H1 (cell line): ENCODE results near the gene PLCB1. TPM values are rescaled to one million over a fixed set of nuclear protein-coding genes. Genes with fewer than 3 reads are reported as not detected.

Experiments
- CTCF ChIA-PET: fragments of 300-600 bp; sonication (Branson Sonifier 250); formaldehyde crosslinking; loops from one replicate; lab custom pipeline; 2021; ENCODE audit not compliant: partially characterized antibody; lab: Charles Lee
- POLR2A ChIA-PET: fragments of 300-600 bp; sonication (Branson Sonifier 250); formaldehyde crosslinking; loops from one replicate; lab custom pipeline; 2021; ENCODE audit warnings: inconsistent platforms; ENCODE audit not compliant: partially characterized antibody; lab: Charles Lee
- DNase-seq, 2 experiments: peaks; one replicate each; pipeline versions ENCODE4 v3.0.0 to v3.0.0-alpha.2; 2010 to 2022; ENCODE audit warnings: low spot score in 2 of 2, low read depth in 1 of 2, mixed read lengths in 1 of 2
- FAIRE-seq: peaks from 2 replicates; lab custom pipeline; 2011; peaks lifted over from hg19 to GRCh38; lab: Jason Lieb, UNC
- H2AFZ ChIP-seq: 2 replicates; pipeline ENCODE4 v1.8.1; 2012; ENCODE audit warnings: low read length, inconsistent platforms
- H2AK5ac ChIP-seq: 2 replicates; pipeline ENCODE4 v1.6.1; 2013; ENCODE audit warnings: low read depth, low read length
- H2BK120ac ChIP-seq: replicated peaks from 2 replicates; pipeline ENCODE3; 2013; ENCODE audit warnings: low read depth, low read length, inconsistent platforms
- H2BK12ac ChIP-seq: 2 replicates; pipeline ENCODE4 v1.6.1; 2013; ENCODE audit warnings: low read depth, low read length
- H2BK15ac ChIP-seq: 2 replicates; pipeline ENCODE4 v1.6.1; 2013; ENCODE audit warnings: low read length
- H2BK20ac ChIP-seq: 2 replicates; pipeline ENCODE4 v1.6.1; 2013; ENCODE audit warnings: low read length
- H2BK5ac ChIP-seq: 2 replicates; pipeline ENCODE4 v1.6.1; 2013; ENCODE audit warnings: low read depth, low read length
- H3K14ac ChIP-seq: 2 replicates; pipeline ENCODE4 v1.6.1; 2013; ENCODE audit warnings: inconsistent platforms; ENCODE audit not compliant: insufficient read length
- H3K18ac ChIP-seq: 2 replicates; pipeline ENCODE4 v1.6.1; 2013; ENCODE audit warnings: low read length; ENCODE audit errors: extremely low read depth
- H3K23ac ChIP-seq: 2 replicates; pipeline ENCODE4 v1.6.1; 2013; ENCODE audit warnings: inconsistent platforms; ENCODE audit not compliant: insufficient read length
- H3K23me2 ChIP-seq: 2 replicates; pipeline ENCODE4 v1.6.1; 2013; ENCODE audit warnings: low read depth, low read length
- H3K27ac ChIP-seq: 2 replicates; pipeline ENCODE4 v1.6.1; 2011; ENCODE audit warnings: low read depth, low read length, inconsistent platforms
- H3K27me3 ChIP-seq, 4 experiments: replicated peaks in 1 of 4; 1 replicate in 1 of 4; 2 replicates in 3 of 4; pipeline versions ENCODE4 v1.6.1 to v1.8.1; 2011 to 2013; ENCODE audit warnings: low read length in 3 of 4, mild to moderate bottlenecking in 3 of 4, inconsistent platforms in 2 of 4, mixed read lengths in 2 of 4, moderate library complexity in 1 of 4; ENCODE audit not compliant: control insufficient read depth in 3 of 4, insufficient read depth in 3 of 4; ENCODE audit errors: extremely low read depth in 1 of 4
- H3K36me3 ChIP-seq, 4 experiments: 2 replicates each; pipeline versions ENCODE4 v1.6.1 to v1.8.1; 2011 to 2013; ENCODE audit warnings: mild to moderate bottlenecking in 4 of 4, low read length in 3 of 4, moderate library complexity in 2 of 4, control low read depth in 1 of 4, inconsistent platforms in 1 of 4; ENCODE audit not compliant: insufficient read depth in 4 of 4, control insufficient read depth in 2 of 4
- H3K4ac ChIP-seq: replicated peaks from 2 replicates; pipeline ENCODE3; 2013; ENCODE audit warnings: low read length, low read depth, mixed read lengths, inconsistent platforms; ENCODE audit not compliant: insufficient read length
- H3K4me1 ChIP-seq, 4 experiments: replicated peaks in 1 of 4; 1 replicate in 1 of 4; 2 replicates in 3 of 4; pipeline versions ENCODE4 v1.6.1 to v1.8.1; 2011 to 2013; ENCODE audit warnings: low read length in 3 of 4, inconsistent platforms in 2 of 4, mixed read lengths in 1 of 4; ENCODE audit not compliant: insufficient read depth in 4 of 4, control insufficient read depth in 3 of 4
- H3K4me2 ChIP-seq, 2 experiments: 2 replicates each; pipeline versions ENCODE4 v1.6.1 to v1.8.1; 2011 to 2013; ENCODE audit warnings: low read depth in 2 of 2, low read length in 2 of 2, control low read depth in 1 of 2, inconsistent platforms in 1 of 2, mild to moderate bottlenecking in 1 of 2; ENCODE audit not compliant: insufficient read depth in 1 of 2
- H3K4me3 ChIP-seq, 4 experiments: fragments of 200-600, 300-600 bp in 1 of 4; sonication (generic), shearing (Covaris generic), sonication (Bioruptor Twin) in 1 of 4; 2 replicates each; pipeline versions ENCODE4 v1.5.1 to v1.8.1; 2011 to 2016; ENCODE audit warnings: low read length in 4 of 4, low read depth in 3 of 4, control low read depth in 2 of 4, inconsistent platforms in 2 of 4, mild to moderate bottlenecking in 2 of 4, mixed read lengths in 1 of 4, moderate library complexity in 1 of 4; ENCODE audit not compliant: insufficient read depth in 2 of 4; ENCODE audit errors: extremely low read depth in 1 of 4
- H3K56ac ChIP-seq: replicated peaks from 2 replicates; pipeline ENCODE3; 2013; ENCODE audit warnings: low read depth, mild to moderate bottlenecking, mixed read lengths, low read length, inconsistent platforms; ENCODE audit not compliant: insufficient read length
- H3K79me1 ChIP-seq: 2 replicates; pipeline ENCODE4 v1.6.1; 2013; ENCODE audit warnings: low read depth, low read length, control low read depth
- H3K79me2 ChIP-seq, 2 experiments: 2 replicates each; pipeline versions ENCODE4 v1.6.1 to v1.8.1; 2012 to 2013; ENCODE audit warnings: low read length in 2 of 2, mild to moderate bottlenecking in 2 of 2, inconsistent platforms in 1 of 2; ENCODE audit not compliant: insufficient read depth in 2 of 2, control insufficient read depth in 1 of 2
- H3K9ac ChIP-seq, 4 experiments: replicated peaks in 1 of 4; 1 replicate in 1 of 4; 2 replicates in 3 of 4; pipeline versions ENCODE4 v1.6.1 to v1.8.1; 2011 to 2013; ENCODE audit warnings: low read depth in 3 of 4, low read length in 3 of 4, control low read depth in 2 of 4, mild to moderate bottlenecking in 2 of 4, moderate library complexity in 2 of 4, inconsistent platforms in 1 of 4; ENCODE audit errors: extremely low read depth in 1 of 4
- H3K9me3 ChIP-seq, 2 experiments: 2 replicates each; pipeline versions ENCODE4 v1.6.1 to v1.8.1; 2012 to 2013; ENCODE audit warnings: mild to moderate bottlenecking in 2 of 2, moderate library complexity in 2 of 2, control low read depth in 1 of 2, inconsistent platforms in 1 of 2, low read depth in 1 of 2, low read length in 1 of 2, mixed read lengths in 1 of 2; ENCODE audit not compliant: insufficient read depth in 2 of 2
- H4K20me1 ChIP-seq, 2 experiments: replicated peaks in 1 of 2; 2 replicates each; pipeline versions ENCODE3 to v1.8.1; 2011 to 2013; ENCODE audit warnings: inconsistent platforms in 2 of 2, low read length in 2 of 2, mild to moderate bottlenecking in 1 of 2; ENCODE audit not compliant: insufficient read depth in 2 of 2, control insufficient read depth in 1 of 2
- H4K5ac ChIP-seq: 2 replicates; pipeline ENCODE4 v1.6.1; 2013; ENCODE audit warnings: low read length, low read depth, mixed read lengths, inconsistent platforms; ENCODE audit not compliant: insufficient read length
- H4K8ac ChIP-seq: 2 replicates; pipeline ENCODE4 v1.8.0; 2013; ENCODE audit warnings: mild to moderate bottlenecking, moderate library complexity, low read length, inconsistent platforms; ENCODE audit not compliant: insufficient read depth; ENCODE audit errors: extremely low read depth
- H4K91ac ChIP-seq: replicated peaks from 2 replicates; pipeline ENCODE3; 2013; ENCODE audit warnings: low read length, mixed read lengths, inconsistent platforms; ENCODE audit not compliant: insufficient read length
- CEBPB ChIP-seq: IDR thresholded peaks from 2 replicates; pipeline ENCODE4 v1.6.1; 2012; ENCODE audit warnings: low read depth, low read length
- GABPA ChIP-seq: IDR thresholded peaks from 2 replicates; pipeline ENCODE4 v1.6.1; 2011; ENCODE audit warnings: mild to moderate bottlenecking, low read length, moderate library complexity, borderline replicate concordance; ENCODE audit not compliant: insufficient read depth
- KDM1A ChIP-seq: fragments of 200-600, 300-600 bp; sonication (generic); IDR thresholded peaks from 2 replicates; pipeline ENCODE4 v1.7.1; 2016; ENCODE audit warnings: mild to moderate bottlenecking, low read length, borderline replicate concordance
- MAFK ChIP-seq: IDR thresholded peaks from 2 replicates; pipeline ENCODE4 v1.6.1; 2012; ENCODE audit warnings: low read depth, mild to moderate bottlenecking, improper control_type of control experiment, low read length
- POLR2A ChIP-seq, 2 experiments: IDR thresholded peaks; 1 replicate in 1 of 2; 2 replicates in 1 of 2; pipeline ENCODE4 v1.6.1; 2011; ENCODE audit warnings: low read depth in 2 of 2, low read length in 2 of 2, mild to moderate bottlenecking in 2 of 2; ENCODE audit errors: control extremely low read depth in 1 of 2
- WGBS, 2 experiments: shearing (Covaris generic) in 1 of 2; methylation state at CpG; one replicate each; pipeline versions ENCODE4 v1.1.6 to v1.1.7; 2013 to 2015; ENCODE audit warnings: low lambda C conversion rate in 2 of 2, mixed read lengths in 2 of 2, inconsistent platforms in 1 of 2, low coverage in 1 of 2, missing lambda C conversion rate in 1 of 2; ENCODE audit not compliant: insufficient replicate concordance in 2 of 2, insufficient coverage in 1 of 2, insufficient read length in 1 of 2; ENCODE audit errors: extremely low coverage in 1 of 2, missing lambda C conversion rate in 1 of 2; 5-methylcytosine and 5-hydroxymethylcytosine counted together
- polyA plus RNA-seq, 7 experiments: library from polyadenylated mRNA; depleted of rRNA in 3 of 7; stranded (reverse) in 5 of 7; unstranded in 2 of 7; fragments of >200 nt in 5 of 7; fragments of 200-250 nt in 2 of 7; gene quantifications; 1 replicate in 5 of 7; 2 replicates in 1 of 7; 4 replicates in 1 of 7; pipeline versions ENCODE4 v1.2.1 to v1.2.3, GENCODE V29; 2011 to 2013; ENCODE audit warnings: missing spikeins in 2 of 7, mixed read lengths in 2 of 7
- total RNA-seq: library from RNA; stranded (reverse); fragmentation: NEBNext Ultra II Directional; extraction: Animal tissue kit (Norgen Biotek cat#: 25700); gene quantifications from 2 replicates; pipeline ENCODE4 v1.2.1, GENCODE V29; 2021

The PLCB1 gene
- total and polyA plus RNA-seq, 2 of the 8 experiments (the other 6 are each of a cell fraction or from before 2014, with no cell fraction given), result 2.6 to 9.1 TPM

GRCh38 chr20:8228315-8228714 lies 96.2 kb downstream of the PLCB1 start:
- H4K8ac ChIP-seq, result no peak overlapping the region
- no peak for DNase-seq
- 94% methylated on average over 3 of the region's 3 CpGs; no CpG with 5 or more reads in 1 of the 2 experiments for WGBS, 2 experiments
- H3K9ac ChIP-seq, result no peak overlapping the region
- no peak overlapping the region for H2BK12ac ChIP-seq
- H4K5ac ChIP-seq, result no peak overlapping the region
- no peaks in the 10 kb centered on the region for H3K79me2 ChIP-seq
- ChIA-PET POLR2A (no interaction called here), CTCF (interaction anchor here (0.6 kb wide), 1 partner anchor 36 kb away, joined by 3 read pairs; no protein-coding TSS in a partner anchor)
- no peak overlapping the region for H2AK5ac ChIP-seq
- no peaks in the 10 kb centered on the region; the same call in 1 of the 2 replicates for H3K23me2 ChIP-seq
- H2AFZ ChIP-seq, result no peak overlapping the region
- no peak overlapping the region for H2BK5ac ChIP-seq
- no peak overlapping the region for H3K14ac ChIP-seq
- H3K27me3 ChIP-seq, result no peaks in the 10 kb centered on the region
- no peak overlapping the region for H2BK120ac ChIP-seq
- H4K91ac ChIP-seq, result no peak overlapping the region
- no peak overlapping the region for H3K4me3 ChIP-seq
- FAIRE-seq, result no peak
- no peak overlapping the region for H3K4ac ChIP-seq
- no peak overlapping the region for H3K56ac ChIP-seq
- H3K23ac ChIP-seq, result no peak overlapping the region
- no peak overlapping the region for H3K4me2 ChIP-seq
- no peak overlapping the region for H2BK20ac ChIP-seq
- no peaks in the 10 kb centered on the region for H3K79me1 ChIP-seq
- H3K18ac ChIP-seq, result no peak overlapping the region
- no peaks in the 10 kb centered on the region for H3K4me1 ChIP-seq
- H3K27ac ChIP-seq, result no peak overlapping the region
- no peaks in the 10 kb centered on the region for H3K36me3 ChIP-seq
- no peaks in the 10 kb centered on the region for H3K9me3 ChIP-seq
- no peaks in the 10 kb centered on the region for H4K20me1 ChIP-seq
- no peak overlapping the region for H2BK15ac ChIP-seq
- TF ChIP-seq KDM1A (no peak), GABPA (no peak), POLR2A (IDR thresholded peaks at IDR 0.05; ENCODE audit: control extremely low read depth in 1 of 2, low read depth in 2 of 2, low read length in 2 of 2) (no peak), CEBPB (no peak), MAFK (no peak)
